CD4-positive, alpha-beta T cell (primary cell): ENCODE results near the gene NOMO2. TPM values are rescaled to one million over a fixed set of nuclear protein-coding genes. Genes with fewer than 3 reads are reported as not detected.
A peak's percentile ranks its signal among the peaks of the same experiment; 100 is the strongest.
"Not testable (repeated sequence)": the region's sequence is repeated elsewhere in the genome, so short reads cannot be mapped to it uniquely, and the experiment has no call there.

Experiments
- ATAC-seq: fragments of 200-7000 bp; cut with Tn5 transposase; one replicate; pipeline ENCODE4 v1.10.0; 2022; ENCODE audit warnings: mild to moderate bottlenecking; ENCODE audit not compliant: poor library complexity
- CTCF ChIA-PET: fragments of 350-600 bp; sonication (Branson Sonifier 250); formaldehyde crosslinking; loops from one replicate; lab custom pipeline; 2021; ENCODE audit warnings: antibody characterized with exemption, inconsistent platforms; lab: Charles Lee
- POLR2A ChIA-PET: fragments of 350-600 bp; sonication (Branson Sonifier 250); formaldehyde crosslinking; loops from one replicate; lab custom pipeline; 2021; ENCODE audit warnings: antibody characterized with exemption, inconsistent platforms; lab: Charles Lee
- DNase-seq, 14 experiments: peaks; one replicate each; pipeline ENCODE4 v3.0.0-alpha.2; 2013 to 2020; ENCODE audit warnings: mixed read lengths in 2 of 14
- H3K27ac ChIP-seq, 2 donors: one replicate each; pipeline versions ENCODE4 v1.5.1 to v1.7.0; 2013; ENCODE audit warnings: low read length in 2 of 2, low read depth in 1 of 2, mild to moderate bottlenecking in 1 of 2
- H3K27me3 ChIP-seq, 2 experiments: 1 replicate in 1 of 2; 2 replicates in 1 of 2; pipeline versions ENCODE4 v1.6.1 to v1.7.0; 2013; ENCODE audit warnings: low read length in 2 of 2, control low read depth in 1 of 2, mild to moderate bottlenecking in 1 of 2, moderate library complexity in 1 of 2; ENCODE audit not compliant: insufficient read depth in 2 of 2, control insufficient read depth in 1 of 2
- H3K36me3 ChIP-seq: one replicate; pipeline ENCODE4 v1.6.1; 2013; ENCODE audit warnings: low read length, control low read depth; ENCODE audit not compliant: insufficient read depth
- H3K4me1 ChIP-seq: one replicate; pipeline ENCODE4 v1.6.1; 2013; ENCODE audit warnings: low read length, control low read depth; ENCODE audit not compliant: insufficient read depth
- H3K4me3 ChIP-seq: one replicate; pipeline ENCODE4 v1.5.1; 2013; ENCODE audit warnings: mild to moderate bottlenecking, low read length, moderate library complexity
- H3K9me3 ChIP-seq, 2 experiments: 1 replicate in 1 of 2; 2 replicates in 1 of 2; pipeline versions ENCODE4 v1.6.1 to v1.7.0; 2013; ENCODE audit warnings: low read length in 2 of 2, mild to moderate bottlenecking in 2 of 2, control low read depth in 1 of 2, moderate library complexity in 1 of 2; ENCODE audit not compliant: control insufficient read depth in 1 of 2, insufficient read depth in 1 of 2
- H3K27ac Mint-ChIP-seq: one replicate; pipeline ENCODE4 v1.8.0; 2020; ENCODE audit warnings: mixed read lengths
- H3K27me3 Mint-ChIP-seq: one replicate; pipeline ENCODE4 v1.8.0; 2021; ENCODE audit warnings: mixed read lengths
- H3K36me3 Mint-ChIP-seq: one replicate; pipeline ENCODE4 v1.8.0; 2021; ENCODE audit warnings: low read depth, mixed read lengths
- H3K4me1 Mint-ChIP-seq: one replicate; pipeline ENCODE4 v1.8.0; 2021; ENCODE audit warnings: low read depth, mixed read lengths
- H3K4me3 Mint-ChIP-seq: one replicate; pipeline ENCODE4 v1.8.0; 2020; ENCODE audit warnings: mild to moderate bottlenecking, mixed read lengths
- H3K9me3 Mint-ChIP-seq: one replicate; pipeline ENCODE4 v1.8.0; 2020; ENCODE audit warnings: mixed read lengths
- intact Hi-C, 2 experiments: fragments of 100-400 bp; cut with DNase I in 1 of 2; cut with micrococcal nuclease in 1 of 2; formaldehyde crosslinking; loops; one replicate each; pipeline versions ENCODE4 v1.15.1 to v1.9.0; 2023 to 2025; cut with DNase I, micrococcal nuclease
- total RNA-seq, 174 experiments: library from RNA in 2 of 174; stranded (reverse) in 2 of 174; gene quantifications; one replicate each; pipeline ENCODE4 v1.2.3 and lab custom pipeline; 2021 to 2026

Gene NOMO2
- total RNA-seq, 2 experiments from 2014 or later, result 46.1 to 48.5 TPM

DNA sequence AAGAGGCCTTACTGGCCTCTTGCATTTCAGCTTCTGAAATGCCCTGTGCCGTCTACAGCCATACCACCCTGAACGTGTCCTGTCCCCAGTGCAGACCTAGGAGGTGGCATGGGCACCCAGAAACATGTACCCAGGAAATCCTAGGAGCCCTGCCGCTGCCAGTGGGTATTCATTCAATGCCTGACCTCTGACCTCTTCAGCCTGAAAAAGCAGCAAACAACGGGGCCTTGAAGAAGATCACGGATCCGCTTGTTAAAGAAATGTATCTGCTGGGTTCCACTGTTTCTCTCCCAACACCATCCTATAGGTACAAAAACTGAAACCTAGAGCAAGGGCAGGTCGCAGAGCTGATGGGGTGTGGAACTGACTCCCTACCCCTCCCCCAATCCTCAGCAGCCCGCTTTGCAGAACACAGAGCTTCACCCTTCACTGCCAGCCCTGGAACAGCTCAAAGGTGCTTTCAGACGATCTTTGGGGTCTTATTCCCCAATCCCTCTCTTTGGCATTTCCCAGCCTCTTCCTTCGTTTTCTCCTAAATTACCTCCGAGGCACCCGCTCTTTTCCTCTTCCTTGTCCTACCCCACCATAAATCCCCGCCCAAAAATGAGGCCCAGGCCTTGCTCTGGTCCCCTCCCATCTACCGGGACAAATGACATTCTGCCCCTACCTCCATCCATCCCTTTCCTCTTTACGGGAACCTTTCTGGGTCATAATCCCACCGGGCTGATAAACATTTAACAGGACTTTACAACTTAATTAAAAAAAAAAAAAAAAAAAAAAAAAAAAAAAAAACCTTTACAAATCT, 1.3 kb downstream of the NOMO2 start:
- Mint-ChIP-seq H3K4me1 (peaks cover 17% of the 10 kb centered on the region), H3K4me3 (peak overlapping the region; percentile 59)
- H3K9me3 Mint-ChIP-seq, H3K9me3 ChIP-seq, intact Hi-C loops, POLR2A ChIA-PET, H3K4me1 ChIP-seq, H3K27ac ChIP-seq, H3K36me3 ChIP-seq, H3K27me3 ChIP-seq, ATAC-seq, H3K36me3 Mint-ChIP-seq, H3K27me3 Mint-ChIP-seq, H3K27ac Mint-ChIP-seq: not testable (repeated sequence)
- peak in 1 of 14 experiments; percentile 9 for DNase-seq
- CTCF ChIA-PET, result interaction anchor here (0.6 kb wide), 1 partner anchor 241 kb away, joined by 3 read pairs; the partner anchor contains the start of gene ARL6IP1
- peak overlapping the region; percentile 40 for H3K4me3 ChIP-seq

DNA sequence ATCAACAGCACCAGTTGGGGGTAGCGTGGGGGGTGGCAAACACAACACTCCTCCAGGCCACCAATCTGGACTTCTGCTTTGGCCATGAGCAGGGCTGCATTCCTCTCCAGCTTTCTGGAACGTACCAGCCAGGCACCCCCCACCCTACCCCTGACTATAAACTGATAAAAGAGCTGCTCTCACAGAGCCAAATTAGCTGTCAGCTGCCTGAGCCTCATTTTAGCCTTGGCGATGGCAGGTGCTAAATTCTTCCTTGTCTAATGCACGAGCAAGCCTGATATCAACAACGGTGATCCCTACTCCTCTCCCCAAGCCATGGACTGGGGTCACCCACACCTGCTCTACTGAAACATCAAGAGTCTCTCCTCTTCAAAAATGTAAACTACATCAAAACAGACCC, 8.2 kb downstream of the NOMO2 start:
- H3K36me3 ChIP-seq, H3K4me3 Mint-ChIP-seq, H3K4me3 ChIP-seq, POLR2A ChIA-PET, H3K4me1 Mint-ChIP-seq, H3K27ac ChIP-seq, H3K27ac Mint-ChIP-seq, H3K4me1 ChIP-seq, CTCF ChIA-PET, H3K9me3 ChIP-seq, H3K27me3 Mint-ChIP-seq, intact Hi-C loops, H3K9me3 Mint-ChIP-seq, H3K27me3 ChIP-seq, DNase-seq, ATAC-seq, H3K36me3 Mint-ChIP-seq: not testable (repeated sequence)

DNA sequence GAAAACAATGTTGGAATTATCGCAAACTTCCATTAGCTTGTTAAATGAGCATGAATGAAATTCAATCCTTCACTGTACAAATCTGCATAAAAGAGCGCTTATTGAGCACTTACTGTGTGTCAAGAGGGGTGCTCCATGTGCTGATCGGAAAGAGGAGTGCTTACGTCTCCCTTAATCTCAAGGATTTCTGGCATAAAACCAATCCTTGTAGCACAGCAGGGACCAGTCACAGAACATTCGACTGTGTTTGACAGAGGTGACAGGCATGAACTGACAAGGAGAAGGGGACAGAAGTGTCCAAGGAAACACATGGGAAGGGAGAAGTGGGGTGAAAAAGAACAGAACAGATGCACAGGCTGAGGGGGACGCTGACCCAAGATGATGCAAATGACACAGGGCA, 14.5 kb downstream of the NOMO2 start:
- ATAC-seq, H3K27me3 Mint-ChIP-seq, POLR2A ChIA-PET, DNase-seq, H3K27me3 ChIP-seq, intact Hi-C loops, H3K9me3 ChIP-seq, H3K36me3 Mint-ChIP-seq, H3K27ac Mint-ChIP-seq, H3K9me3 Mint-ChIP-seq, CTCF ChIA-PET, H3K4me1 Mint-ChIP-seq, H3K4me1 ChIP-seq, H3K4me3 ChIP-seq, H3K27ac ChIP-seq, H3K36me3 ChIP-seq, H3K4me3 Mint-ChIP-seq: not testable (repeated sequence)

DNA sequence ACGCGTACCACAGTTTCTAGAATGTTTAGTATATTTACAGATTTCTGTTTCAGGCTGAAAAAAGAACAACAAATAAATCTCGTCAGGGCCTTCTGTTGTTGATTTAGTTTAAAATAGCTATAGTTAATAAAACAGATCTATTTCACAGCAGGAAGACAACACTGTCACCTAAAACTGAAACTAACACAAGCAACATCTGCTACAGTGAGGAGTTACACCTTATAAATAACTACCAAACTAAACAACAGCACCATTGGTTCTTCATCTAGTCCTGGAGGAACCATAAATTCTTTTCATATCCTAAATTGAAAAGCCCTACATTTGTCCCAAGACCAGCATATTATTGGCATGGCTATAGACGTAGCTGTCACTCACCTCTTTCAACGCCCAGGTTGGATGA, 15.0 kb downstream of the NOMO2 start:
- H3K4me1 Mint-ChIP-seq, H3K36me3 Mint-ChIP-seq, H3K9me3 ChIP-seq, H3K27ac Mint-ChIP-seq, intact Hi-C loops, H3K27ac ChIP-seq, DNase-seq, ATAC-seq, H3K36me3 ChIP-seq, H3K4me3 ChIP-seq, H3K27me3 ChIP-seq, H3K4me1 ChIP-seq, CTCF ChIA-PET, H3K4me3 Mint-ChIP-seq, H3K27me3 Mint-ChIP-seq, POLR2A ChIA-PET, H3K9me3 Mint-ChIP-seq: not testable (repeated sequence)

DNA sequence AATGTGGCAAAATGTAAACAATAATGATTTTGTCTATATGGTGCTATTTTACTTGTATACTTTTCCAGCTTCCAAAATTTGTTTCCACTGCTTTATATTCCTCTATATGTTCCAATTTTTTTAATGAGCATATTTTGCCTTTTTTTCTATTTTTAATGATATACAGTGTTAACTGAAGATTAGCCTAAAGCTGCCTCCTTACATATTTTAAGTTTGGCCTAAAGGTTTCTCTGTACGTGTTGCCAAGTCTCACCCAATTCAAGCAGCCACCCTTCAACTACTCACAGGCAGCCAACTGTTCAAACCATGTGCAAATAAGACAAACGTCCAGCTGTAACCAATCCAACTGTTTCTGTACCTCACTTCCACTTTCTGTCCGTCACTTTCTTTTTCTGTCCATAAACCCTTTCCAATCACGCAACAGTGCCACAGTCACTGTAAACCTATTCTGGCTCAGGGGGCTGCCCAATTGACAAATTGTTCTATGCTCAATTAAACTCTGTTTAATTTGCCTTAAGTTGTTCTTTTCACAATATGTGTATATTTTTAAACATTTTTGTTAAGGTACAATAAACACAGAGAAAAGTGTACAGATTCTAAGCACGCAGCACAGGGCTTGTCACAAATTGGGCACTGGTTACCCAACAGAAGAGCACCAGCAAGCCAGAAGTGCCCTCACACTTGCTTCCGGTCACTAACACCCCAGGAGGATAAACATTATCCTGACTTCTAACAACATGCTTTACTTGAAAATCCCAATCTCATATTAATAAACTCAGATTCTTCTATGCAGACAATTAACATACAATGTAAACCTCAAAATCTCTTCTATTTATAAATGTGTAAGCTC, 17.4 kb downstream of the NOMO2 start:
- H3K27ac Mint-ChIP-seq, DNase-seq, H3K9me3 Mint-ChIP-seq, H3K4me3 Mint-ChIP-seq, H3K27ac ChIP-seq, ATAC-seq, H3K36me3 Mint-ChIP-seq, H3K4me1 ChIP-seq, H3K27me3 Mint-ChIP-seq, H3K36me3 ChIP-seq, H3K4me1 Mint-ChIP-seq, intact Hi-C loops, CTCF ChIA-PET, H3K9me3 ChIP-seq, H3K4me3 ChIP-seq, H3K27me3 ChIP-seq, POLR2A ChIA-PET: not testable (repeated sequence)

DNA sequence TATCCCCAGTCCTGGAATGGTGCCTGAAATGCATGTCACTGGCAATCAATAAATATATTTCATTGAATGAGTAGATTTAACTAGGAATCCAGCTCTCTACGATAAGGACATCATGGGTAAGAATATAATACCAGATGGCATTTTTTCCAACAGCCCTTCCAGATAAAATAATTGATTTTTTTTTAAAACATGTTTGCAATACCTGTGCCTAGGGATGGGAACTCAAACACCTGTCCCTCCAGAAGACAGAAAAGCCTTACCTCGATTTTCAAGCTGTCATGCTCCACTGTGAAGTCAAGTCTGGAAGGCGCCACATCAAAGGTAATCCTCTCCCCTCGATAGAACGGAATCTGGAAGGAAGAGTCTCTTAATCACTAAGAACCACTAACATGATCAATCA, 20.0 kb downstream of the NOMO2 start:
- H3K4me3 ChIP-seq, intact Hi-C loops, H3K27me3 ChIP-seq, H3K9me3 ChIP-seq, CTCF ChIA-PET, H3K36me3 ChIP-seq, H3K4me1 ChIP-seq, H3K27me3 Mint-ChIP-seq, ATAC-seq, H3K27ac Mint-ChIP-seq, POLR2A ChIA-PET, DNase-seq, H3K9me3 Mint-ChIP-seq, H3K4me3 Mint-ChIP-seq, H3K27ac ChIP-seq, H3K4me1 Mint-ChIP-seq: not testable (repeated sequence)
- H3K36me3 Mint-ChIP-seq, result peaks cover 11% of the 10 kb centered on the region
